Measurements from ENCODE around the gene HSPA1A.
"Not testable (repeated sequence)": the region's sequence is repeated elsewhere in the genome, so short reads cannot be mapped to it uniquely, and the experiment has no call there.

Gene HSPA1A

GRCh38 chr6:31805939-31806469 is 9.3 kb upstream of the HSPA1A start:
- peaks cover 21% of the 10 kb centered on the region for H3K4me1 Mint-ChIP-seq
- H3K4me3 Mint-ChIP-seq: peak overlapping the region; percentile 82
- H3K36me3 Mint-ChIP-seq (ENCODE audit: insufficient read depth): peaks cover 16% of the 10 kb centered on the region
- peak overlapping the region; percentile 90 for H3K27ac Mint-ChIP-seq (ENCODE audit: low read depth)
- ATAC-seq (replicated peaks; ENCODE audit: extremely low read depth, poor library complexity, severe bottlenecking) (peak; percentile 29), DNase-seq (ENCODE audit: low spot score in 2 of 2) (no peak)
- no peaks in the 10 kb centered on the region for H3K27me3 Mint-ChIP-seq
- no peaks in the 10 kb centered on the region for H3K9me3 Mint-ChIP-seq

GRCh38 chr6:31806470-31807272 is 8.7 kb upstream of the HSPA1A start, which contains the start of gene LSM2:
Gene LSM2 (minus strand): TSS chr6:31806966. CDS start chr6:31806757, 209 bp downstream.
- Mint-ChIP-seq H3K4me1 (peaks cover 21% of the 10 kb centered on the region), H3K27ac (ENCODE audit: low read depth) (peak within 1 kb of the TSS; percentile 90), H3K36me3 (ENCODE audit: insufficient read depth) (peaks cover 16% of the 10 kb centered on the region), H3K4me3 (peak within 1 kb of the TSS; percentile 82), H3K27me3 (no peaks in the 10 kb centered on the region), H3K9me3 (no peaks in the 10 kb centered on the region)
- ATAC-seq (replicated peaks; ENCODE audit: extremely low read depth, poor library complexity, severe bottlenecking) (peak; percentile 96), DNase-seq (ENCODE audit: low spot score in 2 of 2) (peak; percentile 92 to 95)

- H3K27me3 Mint-ChIP-seq; ATAC-seq (replicated peaks; ENCODE audit: extremely low read depth, poor library complexity, severe bottlenecking); H3K9me3 Mint-ChIP-seq; DNase-seq (ENCODE audit: low spot score in 2 of 2); H3K27ac Mint-ChIP-seq (ENCODE audit: low read depth); H3K36me3 Mint-ChIP-seq (ENCODE audit: insufficient read depth); H3K4me3 Mint-ChIP-seq: not testable (repeated sequence)
- peaks cover 30% of the 10 kb centered on the region for H3K4me1 Mint-ChIP-seq
Measured at GRCh38 chr6:31808599-31808998, 6.7 kb upstream of the HSPA1A start.

GRCh38 chr6:31811645-31812044 is 3.7 kb upstream of the HSPA1A start:
- Mint-ChIP-seq H3K9me3 (no peaks in the 10 kb centered on the region), H3K4me1 (peaks cover 32% of the 10 kb centered on the region), H3K36me3 (ENCODE audit: insufficient read depth) (peaks cover 10% of the 10 kb centered on the region), H3K4me3 (no peak overlapping the region), H3K27ac (ENCODE audit: low read depth) (no peak overlapping the region), H3K27me3 (no peaks in the 10 kb centered on the region)
- ATAC-seq (replicated peaks; ENCODE audit: extremely low read depth, poor library complexity, severe bottlenecking) (no peak), DNase-seq (ENCODE audit: low spot score in 2 of 2) (no peak)

GRCh38 chr6:31813465-31813849 is 1.9 kb upstream of the HSPA1A start:
- peaks cover 39% of the 10 kb centered on the region for H3K4me1 Mint-ChIP-seq

GRCh38 chr6:31814677-31815024 is 692 bp upstream of the HSPA1A start:
- peak overlapping the region; percentile 88 for H3K4me3 Mint-ChIP-seq
- ATAC-seq (replicated peaks; ENCODE audit: extremely low read depth, poor library complexity, severe bottlenecking) (peak; percentile 42), DNase-seq (ENCODE audit: low spot score in 2 of 2) (no peak)
- H3K27ac Mint-ChIP-seq (ENCODE audit: low read depth): peak overlapping the region; percentile 87
- H3K27me3 Mint-ChIP-seq: no peaks in the 10 kb centered on the region
- H3K9me3 Mint-ChIP-seq: no peaks in the 10 kb centered on the region
- H3K36me3 Mint-ChIP-seq (ENCODE audit: insufficient read depth): peaks cover 7% of the 10 kb centered on the region
- H3K4me1 Mint-ChIP-seq: peaks cover 43% of the 10 kb centered on the region

More at GRCh38 chr6:31813465-31813849, 1.9 kb upstream of the HSPA1A start:
- Mint-ChIP-seq H3K27ac (ENCODE audit: low read depth) (peak overlapping the region; percentile 78), H3K4me3 (peak overlapping the region; percentile 88), H3K27me3 (no peaks in the 10 kb centered on the region), H3K9me3 (no peaks in the 10 kb centered on the region), H3K36me3 (ENCODE audit: insufficient read depth) (peaks cover 13% of the 10 kb centered on the region)
- ATAC-seq (replicated peaks; ENCODE audit: extremely low read depth, poor library complexity, severe bottlenecking) (no peak), DNase-seq (ENCODE audit: low spot score in 2 of 2) (no peak)

- H3K9me3 Mint-ChIP-seq; H3K27me3 Mint-ChIP-seq; DNase-seq (ENCODE audit: low spot score in 2 of 2): not testable (repeated sequence)
- peak; percentile 68 for ATAC-seq (replicated peaks; ENCODE audit: extremely low read depth, poor library complexity, severe bottlenecking)
- H3K27ac Mint-ChIP-seq (ENCODE audit: low read depth): peak overlapping the region; percentile 85
- peaks cover 13% of the 10 kb centered on the region for H3K36me3 Mint-ChIP-seq (ENCODE audit: insufficient read depth)
- H3K4me1 Mint-ChIP-seq: peaks cover 53% of the 10 kb centered on the region
- peak overlapping the region; percentile 83 for H3K4me3 Mint-ChIP-seq
Measured at GRCh38 chr6:31817133-31817928, 2.0 kb downstream of the HSPA1A start.

- H3K4me3 Mint-ChIP-seq: peak overlapping the region; percentile 83
- H3K4me1 Mint-ChIP-seq: peaks cover 48% of the 10 kb centered on the region
- not testable (repeated sequence) for DNase-seq (ENCODE audit: low spot score in 2 of 2); H3K27me3 Mint-ChIP-seq; H3K9me3 Mint-ChIP-seq
- H3K27ac Mint-ChIP-seq (ENCODE audit: low read depth): peak overlapping the region; percentile 85
- ATAC-seq (replicated peaks; ENCODE audit: extremely low read depth, poor library complexity, severe bottlenecking): peak; percentile 3
- peaks cover 15% of the 10 kb centered on the region for H3K36me3 Mint-ChIP-seq (ENCODE audit: insufficient read depth)
Measured at GRCh38 chr6:31817929-31818511, 2.7 kb downstream of the HSPA1A start.

GRCh38 chr6:31819871-31820299 is 4.5 kb downstream of the HSPA1A start:
- no peak for DNase-seq (ENCODE audit: low spot score in 2 of 2)
- H3K27me3 Mint-ChIP-seq: no peaks in the 10 kb centered on the region
- peaks cover 31% of the 10 kb centered on the region for H3K4me1 Mint-ChIP-seq
- H3K27ac Mint-ChIP-seq (ENCODE audit: low read depth): no peak overlapping the region
- H3K36me3 Mint-ChIP-seq (ENCODE audit: insufficient read depth): peaks cover 15% of the 10 kb centered on the region
- no peak for ATAC-seq (replicated peaks; ENCODE audit: extremely low read depth, poor library complexity, severe bottlenecking)
- no peaks in the 10 kb centered on the region for H3K9me3 Mint-ChIP-seq
- H3K4me3 Mint-ChIP-seq: no peak overlapping the region

- Mint-ChIP-seq H3K36me3 (ENCODE audit: insufficient read depth) (peaks cover 14% of the 10 kb centered on the region), H3K4me3 (peak overlapping the region; percentile 95), H3K27ac (ENCODE audit: low read depth) (peak overlapping the region; percentile 96), H3K4me1 (peaks cover 29% of the 10 kb centered on the region)
- not testable (repeated sequence) for H3K27me3 Mint-ChIP-seq; ATAC-seq (replicated peaks; ENCODE audit: extremely low read depth, poor library complexity, severe bottlenecking); H3K9me3 Mint-ChIP-seq; DNase-seq (ENCODE audit: low spot score in 2 of 2)
Measured at GRCh38 chr6:31820399-31820798, 5.1 kb downstream of the HSPA1A start.

GRCh38 chr6:31821301-31822035 is 6.1 kb downstream of the HSPA1A start:
- Mint-ChIP-seq H3K27me3 (no peaks in the 10 kb centered on the region), H3K4me1 (peaks cover 30% of the 10 kb centered on the region)
- DNase-seq (ENCODE audit: low spot score in 2 of 2): no peak

More at GRCh38 chr6:31821301-31822035, 6.1 kb downstream of the HSPA1A start:
- peak overlapping the region; percentile 96 for H3K27ac Mint-ChIP-seq (ENCODE audit: low read depth)
- H3K9me3 Mint-ChIP-seq: no peaks in the 10 kb centered on the region
- H3K36me3 Mint-ChIP-seq (ENCODE audit: insufficient read depth): peaks cover 11% of the 10 kb centered on the region
- no peak for ATAC-seq (replicated peaks; ENCODE audit: extremely low read depth, poor library complexity, severe bottlenecking)
- H3K4me3 Mint-ChIP-seq: peak overlapping the region; percentile 95
